GM19099 (cell line): ENCODE results near the gene OVOL2.

Experiments used
- POLR2A ChIP-seq: IDR thresholded peaks from 3 replicates; pipeline ENCODE4 v1.6.1; 2011; ENCODE audit warnings: low read depth; ENCODE audit not compliant: insufficient read length; ENCODE audit errors: extremely low read depth

Gene OVOL2

DNA sequence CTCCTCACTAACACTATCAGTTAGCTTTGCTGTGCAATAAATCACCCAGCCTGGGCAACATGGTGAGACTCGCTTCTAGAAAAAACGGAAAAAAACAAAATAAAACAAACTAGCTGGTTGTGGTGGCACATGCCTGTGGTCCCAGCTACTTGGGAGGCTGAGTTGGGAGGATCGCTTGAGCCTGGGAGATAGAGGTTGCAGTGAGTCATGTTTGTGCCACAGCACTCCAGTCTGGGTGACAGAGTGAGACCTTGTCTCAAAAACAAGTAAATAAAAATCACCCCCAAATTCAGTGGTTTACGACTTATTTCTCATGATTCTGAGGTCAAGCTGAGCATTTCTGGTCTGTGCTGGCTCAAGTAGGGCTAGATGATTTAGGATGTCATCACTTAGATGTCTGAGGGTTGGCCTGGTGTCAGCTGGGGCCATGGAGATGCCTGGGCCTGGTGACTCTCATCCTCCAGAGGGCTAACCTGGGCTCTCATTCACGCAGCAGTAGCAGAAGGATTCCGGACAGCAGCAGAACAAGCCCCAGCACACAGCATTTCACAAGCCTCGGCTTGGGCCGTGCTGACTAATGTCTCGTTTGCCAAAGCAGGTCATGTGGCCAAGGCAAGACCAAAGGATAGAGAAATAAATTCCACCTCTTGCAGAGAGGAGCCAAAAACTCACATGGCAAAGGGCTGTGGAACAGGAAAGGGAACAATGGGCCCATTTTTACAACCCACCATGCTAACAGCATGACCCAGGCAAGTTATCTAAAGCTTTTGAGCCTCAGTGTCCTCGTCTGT, 56.4 kb downstream of the OVOL2 start:
- no peak for TF ChIP-seq POLR2A

DNA sequence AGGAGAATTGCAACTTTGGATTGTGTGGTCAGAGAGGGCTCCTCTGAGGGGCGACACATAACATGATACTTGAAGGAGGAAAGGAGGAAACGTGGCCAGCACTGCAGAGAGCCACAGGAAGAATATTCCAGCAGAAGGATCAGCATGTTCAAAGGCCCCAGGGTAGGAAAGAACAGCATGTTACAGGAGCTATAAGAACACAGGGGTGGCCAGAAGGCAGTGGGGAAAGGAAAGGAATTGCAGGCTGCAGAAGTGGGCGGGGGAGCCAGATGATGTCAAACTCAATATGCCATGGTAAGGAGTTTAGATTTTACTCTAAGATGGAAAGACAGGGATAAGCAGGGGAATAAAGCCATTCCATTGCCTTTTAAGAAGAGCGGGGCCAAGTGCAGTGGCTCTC, 58.1 kb downstream of the OVOL2 start:
- TF ChIP-seq POLR2A: no peak

GRCh38 chr20:17998446-17998845, 59.3 kb downstream of the OVOL2 start:
- no peak for TF ChIP-seq POLR2A

- TF ChIP-seq POLR2A: no peak
Measured at GRCh38 chr20:17995967-17996819, 61.5 kb downstream of the OVOL2 start.

- TF ChIP-seq POLR2A: no peak
Measured at GRCh38 chr20:17993546-17993945, 64.2 kb downstream of the OVOL2 start.

- TF ChIP-seq POLR2A: no peak
Measured at GRCh38 chr20:17992847-17993513, 64.7 kb downstream of the OVOL2 start.

GRCh38 chr20:17992224-17992637, 65.5 kb downstream of the OVOL2 start:
- no peak for TF ChIP-seq POLR2A

- no peak for TF ChIP-seq POLR2A
Measured at GRCh38 chr20:17990278-17990972, 67.3 kb downstream of the OVOL2 start.

GRCh38 chr20:17987988-17988387, 69.7 kb downstream of the OVOL2 start:
- TF ChIP-seq POLR2A: no peak

DNA sequence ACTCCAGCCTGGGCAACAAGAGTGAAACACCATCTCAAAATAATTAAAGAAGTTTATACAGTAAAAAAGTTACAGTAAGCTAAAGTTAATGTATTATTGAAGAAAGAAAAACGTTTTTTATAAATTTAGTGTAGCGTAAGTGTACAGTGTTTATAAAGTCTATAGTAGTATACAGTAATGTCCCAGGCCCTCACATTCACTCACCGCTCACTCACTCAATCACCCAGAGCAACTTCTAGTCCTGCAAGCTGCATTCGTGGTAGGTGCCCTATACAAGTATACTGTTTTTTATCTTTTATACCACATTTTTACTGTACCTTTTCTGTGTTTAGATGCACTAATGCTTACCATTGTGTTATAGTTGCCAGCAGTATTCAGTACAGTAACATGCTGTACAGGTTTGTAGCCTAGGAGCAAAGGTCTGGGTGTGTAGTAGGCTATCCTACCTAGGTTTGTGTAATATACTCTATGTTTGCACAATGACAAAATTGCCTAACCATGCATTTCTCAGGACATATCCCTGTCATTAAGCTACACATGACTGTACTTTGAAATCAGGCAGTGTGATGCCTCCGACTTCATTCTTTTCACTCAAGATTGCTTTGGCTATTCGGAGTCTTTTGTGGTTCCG, 72.2 kb downstream of the OVOL2 start:
- no peak for TF ChIP-seq POLR2A

DNA sequence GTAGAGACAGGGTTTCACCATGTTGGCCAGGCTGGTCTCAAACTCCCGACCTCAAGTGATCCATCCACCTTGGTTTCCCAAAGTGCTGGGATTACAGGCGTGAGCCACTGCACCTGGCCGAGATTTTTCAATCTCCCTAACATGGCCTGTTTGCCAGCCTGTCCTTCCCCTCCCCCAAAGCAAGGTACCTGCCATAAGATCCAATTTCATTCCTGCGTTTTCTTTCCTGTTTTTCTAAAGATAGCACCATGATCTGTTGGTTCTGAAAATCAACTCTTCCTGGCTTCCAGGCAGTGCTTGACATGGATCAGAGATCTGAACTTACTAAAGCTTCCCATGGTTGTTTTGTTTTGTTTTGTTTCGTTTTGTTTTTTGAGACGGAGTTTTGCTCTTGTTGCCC, 81.4 kb downstream of the OVOL2 start:
- TF ChIP-seq POLR2A: no peak
